Measurements from ENCODE around the gene SUSD4. TPM values are rescaled to one million over a fixed set of nuclear protein-coding genes. Genes with fewer than 3 reads are reported as not detected.

SUSD4 gene
- total and polyA plus RNA-seq, 2 of the 8 experiments (the other 6 are each of a cell fraction or from before 2014, with no cell fraction given) = 3.9 to 5.2 TPM

DNA sequence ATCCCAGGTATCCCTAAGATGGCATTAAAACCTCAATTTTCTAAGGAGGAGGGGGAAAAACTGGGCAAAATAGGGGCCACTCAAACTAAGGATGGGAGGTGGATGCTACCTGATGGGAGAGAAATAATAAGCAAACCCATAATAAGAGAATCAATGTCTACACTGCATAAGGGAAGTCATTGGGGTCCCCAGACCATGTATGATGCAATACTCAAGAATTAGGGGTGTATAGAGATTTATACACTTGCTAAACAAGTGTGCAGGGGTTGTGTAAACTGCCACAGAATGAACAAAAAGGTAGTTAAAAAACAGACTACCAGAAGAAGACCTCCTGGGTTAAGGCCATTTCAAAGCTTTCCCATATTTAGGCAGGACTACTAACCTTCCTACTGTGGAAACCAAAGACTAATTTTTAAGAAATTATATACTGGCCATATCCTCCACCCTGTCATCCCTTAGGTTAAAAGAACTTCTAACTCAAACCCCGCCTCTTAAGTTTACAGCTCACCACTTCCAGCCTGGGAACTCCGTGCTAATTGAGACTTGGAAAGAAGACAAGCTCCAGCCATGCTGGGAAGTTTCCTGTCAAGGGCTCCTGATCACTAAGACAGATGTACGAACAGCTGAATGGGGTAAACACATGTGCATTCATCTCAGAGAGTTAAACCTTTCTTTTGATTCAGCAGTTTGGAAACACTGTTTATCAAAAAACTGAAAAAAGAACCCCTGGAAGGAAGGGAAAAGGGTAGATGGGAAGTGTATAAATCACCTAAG, 156.5 kb downstream of the SUSD4 start (continued):
- TF ChIP-seq SIRT6 (IDR thresholded peaks at IDR 0.05; ENCODE audit: low read length) = no peak
- TF ChIP-seq ZNF274 (IDR thresholded peaks at IDR 0.05; ENCODE audit: borderline replicate concordance, extremely low read depth, low read length) = no peak
- TF ChIP-seq NANOG (IDR thresholded peaks at IDR 0.05; ENCODE audit: insufficient read depth, low read depth, low read length, poor library complexity, severe bottlenecking) = no peak
- TF ChIP-seq RAD21 (IDR thresholded peaks at IDR 0.05 in 1 of 2, conservative IDR thresholded peaks at IDR 0.05 in 1 of 2; ENCODE audit: low read depth in 2 of 2, low read length in 2 of 2) = no peak
- no peak for TF ChIP-seq TBP (IDR thresholded peaks at IDR 0.05; ENCODE audit: low read depth, low read length)
- TF ChIP-seq, protein P1, sequence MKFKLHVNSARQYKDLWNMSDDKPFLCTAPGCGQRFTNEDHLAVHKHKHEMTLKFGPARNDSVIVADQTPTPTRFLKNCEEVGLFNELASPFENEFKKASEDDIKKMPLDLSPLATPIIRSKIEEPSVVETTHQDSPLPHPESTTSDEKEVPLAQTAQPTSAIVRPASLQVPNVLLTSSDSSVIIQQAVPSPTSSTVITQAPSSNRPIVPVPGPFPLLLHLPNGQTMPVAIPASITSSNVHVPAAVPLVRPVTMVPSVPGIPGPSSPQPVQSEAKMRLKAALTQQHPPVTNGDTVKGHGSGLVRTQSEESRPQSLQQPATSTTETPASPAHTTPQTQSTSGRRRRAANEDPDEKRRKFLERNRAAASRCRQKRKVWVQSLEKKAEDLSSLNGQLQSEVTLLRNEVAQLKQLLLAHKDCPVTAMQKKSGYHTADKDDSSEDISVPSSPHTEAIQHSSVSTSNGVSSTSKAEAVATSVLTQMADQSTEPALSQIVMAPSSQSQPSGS (IDR thresholded peaks at IDR 0.05; ENCODE audit: low read length) = no peak
- no peak for TF ChIP-seq EZH2 (IDR thresholded peaks at IDR 0.05; ENCODE audit: low read depth, low read length, severe bottlenecking)

Data from H1 (cell line).